C1 segment of cervical spinal cord (tissue), 14 donors: ENCODE results near the gene SMTNL1.

Source experiments
- DNase-seq, 14 donors: peaks; one replicate each; lab custom pipeline; 2025; lab: John Stamatoyannopoulos, UW

Gene SMTNL1

DNA sequence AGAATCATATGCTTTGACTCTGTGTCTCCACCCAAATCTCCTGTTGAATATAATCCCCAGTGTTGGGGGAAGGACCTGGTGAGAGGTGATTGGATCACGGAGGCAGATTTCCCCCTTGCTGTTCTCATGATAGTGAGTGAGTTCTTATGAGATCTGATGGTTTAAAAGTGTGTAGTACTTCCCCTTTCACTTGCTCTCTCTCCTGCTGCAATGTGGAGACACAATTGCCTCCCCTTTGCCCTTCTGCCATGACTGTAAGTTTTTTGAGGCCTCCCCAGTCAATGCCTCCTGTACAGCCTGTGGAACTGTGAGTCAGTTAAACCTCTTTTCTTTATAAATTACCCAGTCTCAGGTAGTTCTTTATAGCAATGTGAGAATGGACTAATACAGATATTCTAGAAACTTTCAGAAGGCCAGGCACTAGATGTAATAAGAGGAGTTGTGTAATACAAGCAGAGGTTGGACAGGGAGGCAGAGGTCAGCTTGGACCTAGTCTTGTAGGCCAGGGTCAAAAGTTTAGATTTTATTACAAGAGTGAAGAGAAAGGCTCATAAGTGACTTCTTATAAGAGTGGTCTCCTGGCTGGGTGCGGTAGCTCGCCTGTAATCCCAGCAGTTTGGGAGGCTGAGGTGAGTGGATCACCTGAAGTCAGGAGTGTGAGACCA is 50.8 kb downstream of the SMTNL1 start:
- no peak for DNase-seq

GRCh38 chr11:57596266-57596885 is 59.0 kb downstream of the SMTNL1 start:
- DNase-seq: no peak

GRCh38 chr11:57597461-57597915 is 60.1 kb downstream of the SMTNL1 start, which contains the start of gene SERPING1:
Gene SERPING1, plus strand, starts transcription at chr11:57597685. Its CDS starts 586 bp downstream, at chr11:57598271.
- peak in 8 of 14 donors; percentile 20 to 85 (median 34) for DNase-seq

- peak in 13 of 14 donors; percentile 11 to 85 (median 37) for DNase-seq
These were observed 60.8 kb downstream of the SMTNL1 start for GRCh38 chr11:57597916-57598830.

DNA sequence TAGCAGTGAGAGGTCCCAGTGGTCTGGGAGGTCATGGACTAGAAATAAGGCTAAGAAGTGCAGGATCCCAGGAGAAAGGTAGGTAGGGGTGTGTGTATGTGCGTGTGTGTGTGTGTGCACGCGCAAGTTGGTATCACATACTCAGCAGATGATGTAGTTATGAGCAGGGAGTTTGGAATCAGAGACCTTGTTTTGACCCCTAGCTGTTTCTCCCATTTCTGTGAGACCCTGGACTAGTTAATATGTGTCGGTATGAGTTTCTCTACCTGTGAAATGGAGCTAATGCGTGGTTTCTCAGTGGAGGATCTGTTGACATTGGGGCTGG is 61.4 kb downstream of the SMTNL1 start:
- no peak for DNase-seq

DNA sequence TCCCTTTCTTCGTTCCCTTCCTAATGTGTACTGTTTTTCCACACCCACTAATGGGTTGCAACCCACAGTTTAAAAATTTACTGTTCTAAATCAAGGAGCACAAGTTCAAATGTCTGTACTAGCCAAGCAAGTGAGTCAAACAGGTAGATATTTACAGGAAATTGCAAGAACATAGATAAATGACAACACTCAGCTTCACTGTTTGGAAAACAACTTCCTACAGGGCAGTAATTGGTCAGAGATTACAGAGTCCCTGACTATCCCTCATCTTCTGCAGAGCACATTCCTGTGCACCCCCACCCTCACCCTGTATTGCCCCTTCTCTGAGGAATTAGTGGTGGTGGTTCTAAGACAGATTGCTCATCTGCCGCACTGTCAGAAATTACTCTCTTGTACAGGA is 62.0 kb downstream of the SMTNL1 start:
- no peak for DNase-seq
